Activated naive CD8-positive, alpha-beta T cell (primary cell): ENCODE data around the gene CHRM4.

Experiments used
- H3K27ac Mint-ChIP-seq: one replicate; pipeline ENCODE4 v1.8.0; 2021; ENCODE audit warnings: mixed read lengths
- H3K27me3 Mint-ChIP-seq: one replicate; pipeline ENCODE4 v1.8.0; 2021; ENCODE audit warnings: mixed read lengths
- H3K36me3 Mint-ChIP-seq: one replicate; pipeline ENCODE4 v1.8.0; 2021; ENCODE audit warnings: mixed read lengths
- H3K4me1 Mint-ChIP-seq: one replicate; pipeline ENCODE4 v1.8.0; 2021; ENCODE audit warnings: low read depth, mixed read lengths
- H3K4me3 Mint-ChIP-seq: one replicate; pipeline ENCODE4 v1.8.0; 2021; ENCODE audit warnings: mild to moderate bottlenecking, mixed read lengths
- H3K9me3 Mint-ChIP-seq: one replicate; pipeline ENCODE4 v1.8.0; 2021; ENCODE audit warnings: low read depth, mixed read lengths

The CHRM4 gene

GRCh38 chr11:46389450-46390330, 1.9 kb downstream of the CHRM4 start:
- Mint-ChIP-seq H3K4me3 (peak overlapping the region; percentile 57), H3K27ac (no peak overlapping the region), H3K4me1 (peaks cover 20% of the 10 kb centered on the region), H3K27me3 (peaks cover 27% of the 10 kb centered on the region), H3K9me3 (no peaks in the 10 kb centered on the region), H3K36me3 (peaks cover 3% of the 10 kb centered on the region)

GRCh38 chr11:46388619-46389449, 2.7 kb downstream of the CHRM4 start:
- Mint-ChIP-seq H3K36me3 (peaks cover 3% of the 10 kb centered on the region), H3K9me3 (no peaks in the 10 kb centered on the region), H3K27ac (no peak overlapping the region), H3K4me1 (peaks cover 20% of the 10 kb centered on the region), H3K27me3 (peaks cover 27% of the 10 kb centered on the region), H3K4me3 (peak overlapping the region; percentile 17)

- peaks cover 3% of the 10 kb centered on the region for H3K36me3 Mint-ChIP-seq
- peaks cover 18% of the 10 kb centered on the region for H3K4me1 Mint-ChIP-seq
- H3K27ac Mint-ChIP-seq: no peak overlapping the region
- H3K27me3 Mint-ChIP-seq: peaks cover 25% of the 10 kb centered on the region
- no peaks in the 10 kb centered on the region for H3K9me3 Mint-ChIP-seq
- H3K4me3 Mint-ChIP-seq: no peak overlapping the region
These were observed 3.5 kb downstream of the CHRM4 start for GRCh38 chr11:46387919-46388618.

GRCh38 chr11:46387456-46387855, 4.1 kb downstream of the CHRM4 start:
- no peak overlapping the region for H3K27ac Mint-ChIP-seq
- no peak overlapping the region for H3K4me3 Mint-ChIP-seq
- H3K36me3 Mint-ChIP-seq: peaks cover 3% of the 10 kb centered on the region
- H3K4me1 Mint-ChIP-seq: peaks cover 13% of the 10 kb centered on the region
- H3K9me3 Mint-ChIP-seq: no peaks in the 10 kb centered on the region
- H3K27me3 Mint-ChIP-seq: peaks cover 22% of the 10 kb centered on the region

GRCh38 chr11:46386674-46387073, 4.9 kb downstream of the CHRM4 start:
- no peaks in the 10 kb centered on the region for H3K9me3 Mint-ChIP-seq
- peaks cover 16% of the 10 kb centered on the region for H3K4me1 Mint-ChIP-seq
- no peak overlapping the region for H3K4me3 Mint-ChIP-seq
- H3K27ac Mint-ChIP-seq: no peak overlapping the region
- H3K27me3 Mint-ChIP-seq: peaks cover 22% of the 10 kb centered on the region
- H3K36me3 Mint-ChIP-seq: peaks cover 3% of the 10 kb centered on the region

- H3K27ac Mint-ChIP-seq: peak overlapping the region; percentile 29
- peaks cover 16% of the 10 kb centered on the region for H3K4me1 Mint-ChIP-seq
- H3K4me3 Mint-ChIP-seq: no peak overlapping the region
- H3K36me3 Mint-ChIP-seq: peaks cover 3% of the 10 kb centered on the region
- peaks cover 22% of the 10 kb centered on the region for H3K27me3 Mint-ChIP-seq
- H3K9me3 Mint-ChIP-seq: no peaks in the 10 kb centered on the region
These were observed 5.5 kb downstream of the CHRM4 start for GRCh38 chr11:46386005-46386578.

- H3K27me3 Mint-ChIP-seq: peaks cover 22% of the 10 kb centered on the region
These were observed 6.2 kb downstream of the CHRM4 start for GRCh38 chr11:46385169-46386004.

GRCh38 chr11:46383974-46384701, 7.4 kb downstream of the CHRM4 start:
- Mint-ChIP-seq H3K9me3 (no peaks in the 10 kb centered on the region), H3K4me1 (peaks cover 12% of the 10 kb centered on the region), H3K27ac (no peak overlapping the region), H3K4me3 (no peak overlapping the region), H3K36me3 (peaks cover 3% of the 10 kb centered on the region), H3K27me3 (peaks cover 22% of the 10 kb centered on the region)

More at GRCh38 chr11:46385169-46386004, 6.2 kb downstream of the CHRM4 start:
- H3K9me3 Mint-ChIP-seq: no peaks in the 10 kb centered on the region
- H3K4me1 Mint-ChIP-seq: peaks cover 15% of the 10 kb centered on the region
- peaks cover 3% of the 10 kb centered on the region for H3K36me3 Mint-ChIP-seq
- no peak overlapping the region for H3K4me3 Mint-ChIP-seq
- no peak overlapping the region for H3K27ac Mint-ChIP-seq

- no peaks in the 10 kb centered on the region for H3K9me3 Mint-ChIP-seq
These were observed 8.2 kb downstream of the CHRM4 start for GRCh38 chr11:46383404-46383758.

GRCh38 chr11:46382646-46383403, 8.8 kb downstream of the CHRM4 start:
- Mint-ChIP-seq H3K4me3 (no peak overlapping the region), H3K9me3 (no peaks in the 10 kb centered on the region), H3K4me1 (peaks cover 7% of the 10 kb centered on the region), H3K27me3 (peaks cover 14% of the 10 kb centered on the region), H3K27ac (no peak overlapping the region), H3K36me3 (peaks cover 3% of the 10 kb centered on the region)

More at GRCh38 chr11:46383404-46383758, 8.2 kb downstream of the CHRM4 start:
- H3K27me3 Mint-ChIP-seq: peaks cover 19% of the 10 kb centered on the region
- peaks cover 3% of the 10 kb centered on the region for H3K36me3 Mint-ChIP-seq
- H3K4me1 Mint-ChIP-seq: peaks cover 11% of the 10 kb centered on the region
- H3K4me3 Mint-ChIP-seq: no peak overlapping the region
- no peak overlapping the region for H3K27ac Mint-ChIP-seq

- Mint-ChIP-seq H3K27me3 (peaks cover 11% of the 10 kb centered on the region), H3K9me3 (no peaks in the 10 kb centered on the region), H3K27ac (no peak overlapping the region), H3K4me1 (peaks cover 5% of the 10 kb centered on the region), H3K36me3 (peaks cover 3% of the 10 kb centered on the region), H3K4me3 (peak overlapping the region; percentile 76)
These were observed 9.5 kb downstream of the CHRM4 start for GRCh38 chr11:46381819-46382645.
